Activated T-cell treated with anti-CD3 and anti-CD28 coated beads, Interleukin-2, amount 50 U/mL, for 72 hours (primary cell): ENCODE results near the gene THRSP. TPM values are rescaled to one million over a fixed set of nuclear protein-coding genes. Genes with fewer than 3 reads are reported as not detected.
"Not testable (repeated sequence)": the region's sequence is repeated elsewhere in the genome, so short reads cannot be mapped to it uniquely, and the experiment has no call there.

Experiments
- ATAC-seq, 2 donors: fragments of 150-1000 bp; cut with Tn5 transposase; replicated peaks in 1 of 2; 2 replicates each; pipeline ENCODE4 v1.10.0; 2021; ENCODE audit warnings: moderate library complexity in 2 of 2, mild to moderate bottlenecking in 1 of 2
- DNase-seq, 2 donors: peaks; one replicate each; pipeline ENCODE4 v3.0.0; 2021 to 2022; ENCODE audit warnings: mixed read lengths in 1 of 2
- H3K27ac Mint-ChIP-seq: one replicate; pipeline ENCODE4 v1.8.0; 2022; ENCODE audit warnings: mild to moderate bottlenecking, moderate library complexity, mixed read lengths
- H3K27me3 Mint-ChIP-seq: one replicate; pipeline ENCODE4 v1.8.0; 2022; ENCODE audit warnings: low read depth, mixed read lengths
- H3K36me3 Mint-ChIP-seq, 2 donors: one replicate each; pipeline ENCODE4 v1.8.0; 2022; ENCODE audit warnings: mixed read lengths in 2 of 2, mild to moderate bottlenecking in 1 of 2; ENCODE audit not compliant: insufficient read depth in 2 of 2
- H3K4me1 Mint-ChIP-seq: one replicate; pipeline ENCODE4 v1.8.0; 2022; ENCODE audit warnings: low read depth, mixed read lengths
- H3K4me3 Mint-ChIP-seq, 2 donors: one replicate each; pipeline ENCODE4 v1.8.0; 2022; ENCODE audit warnings: mild to moderate bottlenecking in 2 of 2, mixed read lengths in 2 of 2, moderate library complexity in 2 of 2
- H3K9me3 Mint-ChIP-seq, 2 donors: one replicate each; pipeline ENCODE4 v1.8.0; 2022; ENCODE audit warnings: mixed read lengths in 2 of 2
- total RNA-seq, 2 donors: library from RNA; stranded (reverse); gene quantifications; one replicate each; pipeline ENCODE4 v1.2.3, GENCODE V29; 2022

The THRSP gene
- total RNA-seq, 2 donors from 2014 or later, result not detected

- H3K36me3 Mint-ChIP-seq, result no peaks in the 10 kb centered on the region
- H3K27me3 Mint-ChIP-seq, result no peaks in the 10 kb centered on the region
- H3K9me3 Mint-ChIP-seq, result no peaks in the 10 kb centered on the region
- no peak overlapping the region for H3K4me3 Mint-ChIP-seq
- H3K27ac Mint-ChIP-seq, result no peak overlapping the region
- peaks cover 7% of the 10 kb centered on the region for H3K4me1 Mint-ChIP-seq
- no peak for ATAC-seq
- DNase-seq, result no peak
Measured at GRCh38 chr11:78031629-78032028, 32.0 kb upstream of the THRSP start.

- DNase-seq, result no peak
- no peaks in the 10 kb centered on the region for H3K36me3 Mint-ChIP-seq
Measured at GRCh38 chr11:78032090-78032489, 31.6 kb upstream of the THRSP start.

DNA sequence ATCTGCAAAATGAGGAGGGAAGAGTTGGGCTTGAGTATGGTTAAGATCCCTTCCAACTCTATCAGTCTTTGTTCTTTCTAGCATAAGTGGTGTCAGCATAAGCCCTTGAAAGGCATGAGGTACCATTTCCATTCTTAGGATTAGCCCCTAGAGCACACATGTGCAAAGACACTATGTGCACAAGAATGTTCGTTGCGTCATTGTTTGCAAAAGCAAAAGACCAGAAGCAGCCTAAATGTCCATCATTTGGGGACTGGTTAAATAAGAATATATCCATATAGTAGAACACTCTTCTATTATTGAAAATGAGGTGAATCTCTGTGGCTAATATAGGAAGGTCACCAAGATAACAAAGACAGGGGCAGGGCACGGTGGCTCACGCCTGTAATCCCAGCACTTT is 30.6 kb upstream of the THRSP start:
- ATAC-seq, result no peak
- Mint-ChIP-seq H3K4me1 (peaks cover 7% of the 10 kb centered on the region), H3K27me3 (no peaks in the 10 kb centered on the region), H3K27ac (no peak overlapping the region), H3K4me3 (no peak overlapping the region), H3K36me3 (no peaks in the 10 kb centered on the region), H3K9me3 (no peaks in the 10 kb centered on the region)
- no peak for DNase-seq

More at GRCh38 chr11:78032090-78032489, 31.6 kb upstream of the THRSP start:
- no peaks in the 10 kb centered on the region for H3K9me3 Mint-ChIP-seq
- no peak for ATAC-seq
- peaks cover 7% of the 10 kb centered on the region for H3K4me1 Mint-ChIP-seq
- no peak overlapping the region for H3K4me3 Mint-ChIP-seq
- no peaks in the 10 kb centered on the region for H3K27me3 Mint-ChIP-seq
- no peak overlapping the region for H3K27ac Mint-ChIP-seq

DNA sequence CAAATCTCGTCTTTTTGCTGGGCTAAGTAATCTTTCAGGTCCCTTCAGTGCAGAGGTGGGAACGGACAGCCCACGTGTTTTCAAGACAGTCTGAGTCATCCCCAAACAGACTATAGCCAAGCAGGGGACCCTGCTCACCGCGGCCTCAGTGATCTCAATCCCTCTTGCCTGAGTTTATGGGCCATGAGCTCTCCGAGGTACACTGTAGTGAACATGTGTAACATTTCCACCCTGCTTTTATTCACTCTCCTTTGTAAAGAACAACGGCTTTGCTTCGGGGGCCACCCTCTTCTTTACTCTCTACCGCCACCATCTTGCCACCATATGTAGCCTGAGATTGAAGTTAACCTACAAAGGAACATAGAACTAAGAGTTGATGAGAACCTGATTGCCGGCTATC is 29.0 kb upstream of the THRSP start:
- Mint-ChIP-seq H3K27ac (no peak overlapping the region), H3K27me3 (no peaks in the 10 kb centered on the region), H3K36me3 (no peaks in the 10 kb centered on the region), H3K4me3 (no peak overlapping the region), H3K4me1 (peaks cover 11% of the 10 kb centered on the region), H3K9me3 (no peaks in the 10 kb centered on the region)
- DNase-seq, result no peak
- ATAC-seq, result no peak

GRCh38 chr11:78036313-78036712 is 27.3 kb upstream of the THRSP start:
- Mint-ChIP-seq H3K27me3 (no peaks in the 10 kb centered on the region), H3K4me3 (no peak overlapping the region), H3K27ac (no peak overlapping the region), H3K36me3 (no peaks in the 10 kb centered on the region), H3K4me1 (peaks cover 26% of the 10 kb centered on the region), H3K9me3 (no peaks in the 10 kb centered on the region)
- ATAC-seq (no peak), DNase-seq (no peak)

DNA sequence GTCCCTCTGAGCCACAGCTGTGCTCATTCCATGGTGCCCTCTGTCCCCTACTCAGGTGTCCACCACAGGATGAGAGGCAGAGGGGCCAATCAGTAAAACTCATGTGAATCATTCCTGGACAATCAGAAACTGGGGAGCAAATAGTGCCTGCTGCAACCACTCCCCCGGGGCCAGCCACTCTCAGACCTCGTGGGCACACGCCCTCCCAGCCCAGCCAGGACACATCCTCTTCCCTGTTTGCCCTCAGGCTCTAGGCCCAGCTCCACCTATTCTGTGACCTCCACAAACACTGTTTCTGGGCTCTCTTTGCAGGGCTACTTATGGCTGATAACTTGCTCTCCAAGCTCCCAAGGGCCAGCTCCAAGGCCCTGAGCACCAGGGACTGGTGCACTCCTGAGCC is 26.6 kb upstream of the THRSP start:
- Mint-ChIP-seq H3K27me3 (no peaks in the 10 kb centered on the region), H3K27ac (no peak overlapping the region), H3K4me3 (no peak overlapping the region), H3K36me3 (no peaks in the 10 kb centered on the region), H3K4me1 (peaks cover 26% of the 10 kb centered on the region), H3K9me3 (no peaks in the 10 kb centered on the region)
- ATAC-seq, result no peak
- no peak for DNase-seq

- DNase-seq, result no peak
- peaks cover 26% of the 10 kb centered on the region for H3K4me1 Mint-ChIP-seq
- no peak for ATAC-seq
Measured at GRCh38 chr11:78037825-78038620, 25.6 kb upstream of the THRSP start.

GRCh38 chr11:78038697-78039313 is 24.9 kb upstream of the THRSP start:
- Mint-ChIP-seq H3K4me3 (no peak overlapping the region), H3K27ac (no peak overlapping the region), H3K9me3 (no peaks in the 10 kb centered on the region), H3K27me3 (no peaks in the 10 kb centered on the region), H3K4me1 (peaks cover 26% of the 10 kb centered on the region), H3K36me3 (no peaks in the 10 kb centered on the region)
- ATAC-seq, result no peak
- no peak for DNase-seq

More at GRCh38 chr11:78037825-78038620, 25.6 kb upstream of the THRSP start:
- Mint-ChIP-seq H3K36me3 (no peaks in the 10 kb centered on the region), H3K27ac (no peak overlapping the region), H3K4me3 (no peak overlapping the region), H3K9me3 (no peaks in the 10 kb centered on the region), H3K27me3 (no peaks in the 10 kb centered on the region)

DNA sequence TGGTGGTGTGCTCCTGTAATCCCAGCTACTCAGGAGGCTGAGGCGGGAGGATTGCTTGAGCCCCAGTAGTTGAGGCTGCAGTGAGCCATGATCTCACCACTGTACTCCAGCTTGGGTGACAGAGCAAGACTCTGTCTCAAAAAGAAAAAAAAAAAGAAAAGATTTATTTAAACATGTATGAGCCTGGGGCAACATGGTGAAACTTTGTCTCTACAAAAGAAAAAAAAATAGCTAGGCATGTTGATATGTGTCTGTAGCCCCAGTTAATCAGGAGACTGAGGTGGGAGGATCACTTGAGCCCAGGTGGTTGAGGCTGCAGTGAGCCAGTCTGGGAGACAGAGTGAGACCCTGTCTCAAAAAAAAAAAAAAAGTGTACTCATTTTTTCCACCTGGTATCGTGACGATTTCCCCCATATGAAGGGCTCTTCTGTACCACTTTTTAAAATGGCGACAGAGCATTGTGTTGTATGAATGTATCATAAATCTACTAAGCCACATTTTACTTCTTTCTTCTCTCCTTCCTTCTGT is 24.2 kb upstream of the THRSP start:
- DNase-seq (no peak), ATAC-seq (peak; percentile 50 to 56)
- Mint-ChIP-seq H3K27ac (peak overlapping the region; percentile 96), H3K4me1 (peaks cover 22% of the 10 kb centered on the region), H3K36me3 (no peaks in the 10 kb centered on the region), H3K4me3 (peak overlapping the region; percentile 64 to 81), H3K9me3 (no peaks in the 10 kb centered on the region), H3K27me3 (no peaks in the 10 kb centered on the region)

GRCh38 chr11:78039919-78040671 is 23.6 kb upstream of the THRSP start:
- DNase-seq, result peak; percentile 53 to 63
- Mint-ChIP-seq H3K27me3 (no peaks in the 10 kb centered on the region), H3K9me3 (no peaks in the 10 kb centered on the region), H3K36me3 (no peaks in the 10 kb centered on the region), H3K27ac (peak overlapping the region; percentile 96), H3K4me1 (peaks cover 19% of the 10 kb centered on the region), H3K4me3 (peak overlapping the region; percentile 64 to 81)
- ATAC-seq, result peak; percentile 84 to 88

- Mint-ChIP-seq H3K4me3 (no peak overlapping the region), H3K27ac (no peak overlapping the region), H3K27me3 (no peaks in the 10 kb centered on the region), H3K9me3 (no peaks in the 10 kb centered on the region), H3K36me3 (no peaks in the 10 kb centered on the region), H3K4me1 (peaks cover 22% of the 10 kb centered on the region)
- ATAC-seq (no peak), DNase-seq (peak; percentile 11 to 14)
Measured at GRCh38 chr11:78040691-78041379, 22.8 kb upstream of the THRSP start.

DNA sequence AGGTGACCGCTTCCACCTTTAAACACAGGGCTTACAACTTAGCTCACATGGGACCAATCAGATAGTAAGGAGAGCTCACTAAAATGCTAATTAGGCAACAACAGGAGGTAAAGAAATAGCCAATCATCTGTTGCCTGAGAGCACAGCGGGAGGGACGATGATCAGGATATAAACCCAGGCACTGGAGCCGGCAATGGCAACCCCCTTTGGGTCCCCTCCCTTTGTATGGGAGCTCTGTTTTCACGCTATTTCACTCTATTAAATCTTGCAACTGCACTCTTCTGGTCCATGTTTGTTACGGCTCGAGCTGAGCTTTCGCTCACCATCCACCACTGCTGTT is 22.3 kb upstream of the THRSP start:
- ATAC-seq, H3K9me3 Mint-ChIP-seq, H3K27ac Mint-ChIP-seq, DNase-seq, H3K27me3 Mint-ChIP-seq, H3K36me3 Mint-ChIP-seq: not testable (repeated sequence)
- Mint-ChIP-seq H3K4me1 (peaks cover 27% of the 10 kb centered on the region), H3K4me3 (peak overlapping the region; percentile 3 to 23)
